ENCODE results near the gene FAM193A.
"Not testable (repeated sequence)": the region's sequence is repeated elsewhere in the genome, so short reads cannot be mapped to it uniquely, and the experiment has no call there.

FAM193A gene

DNA sequence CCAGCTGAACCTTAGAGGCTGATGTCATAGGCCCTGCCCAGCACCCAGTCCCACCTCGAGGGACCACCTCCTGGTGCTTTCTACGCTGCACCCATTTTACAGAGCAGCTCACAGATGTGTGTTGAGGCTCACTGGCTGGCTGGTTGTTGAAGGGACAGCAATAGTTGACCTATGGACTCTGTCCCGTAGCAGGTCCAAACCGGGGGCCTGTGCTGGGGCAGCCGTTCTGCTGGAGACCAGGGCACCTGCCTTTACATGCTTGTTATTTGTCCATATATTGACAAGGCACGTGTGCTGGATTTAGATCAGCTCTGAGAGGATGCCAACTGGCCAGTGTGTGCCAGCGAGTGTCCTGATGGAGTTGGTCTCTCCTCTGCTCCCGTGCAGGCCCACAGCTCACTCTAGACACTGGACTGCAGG, 161.6 kb downstream of the FAM193A start:
- no peak for DNase-seq

DNA sequence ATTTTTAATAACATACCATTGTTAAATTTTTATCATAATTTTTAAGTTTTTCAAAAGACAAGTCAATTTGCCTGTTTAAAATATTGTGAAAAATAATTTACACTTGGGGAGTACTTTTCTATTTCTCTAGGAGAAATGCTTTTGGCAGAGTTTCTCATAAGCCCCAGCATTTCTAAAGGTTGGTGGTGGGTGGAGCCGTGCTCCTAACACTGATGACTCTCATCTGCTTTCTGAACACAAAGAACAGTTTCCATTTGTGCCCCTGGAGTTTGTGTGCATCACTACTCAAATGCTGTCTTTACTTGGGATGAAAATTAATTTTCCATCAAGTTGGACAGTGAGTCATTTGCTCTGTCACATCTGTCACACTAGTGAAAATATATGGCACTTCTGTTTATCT, 162.1 kb downstream of the FAM193A start:
- no peak for DNase-seq

DNA sequence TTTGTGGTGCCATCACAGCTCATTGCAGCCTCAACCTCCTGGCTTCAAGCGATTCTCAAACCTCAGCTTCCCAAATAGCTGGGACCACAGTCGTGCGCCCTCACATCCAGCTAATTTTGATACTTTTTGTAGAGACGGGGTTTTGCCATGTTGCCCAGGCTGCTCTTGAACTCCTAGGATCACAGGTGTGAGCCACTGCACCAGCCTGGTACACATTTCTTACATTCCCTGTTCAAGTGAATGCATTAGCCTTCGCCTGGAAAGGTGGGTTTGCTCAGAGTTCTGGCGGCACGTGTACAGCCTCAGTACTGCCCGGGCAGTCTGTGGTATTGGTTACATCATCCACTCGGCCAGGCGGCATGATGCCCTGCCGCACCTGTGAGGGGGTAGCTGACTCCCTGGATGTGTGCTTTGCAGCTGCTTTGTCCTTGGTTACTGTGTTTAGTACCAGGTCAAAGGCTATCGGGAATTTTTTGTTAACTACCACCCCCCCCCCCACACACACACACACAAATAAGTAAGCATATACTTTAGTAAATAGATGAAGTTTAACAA, 162.6 kb downstream of the FAM193A start:
- no peak for DNase-seq

DNA sequence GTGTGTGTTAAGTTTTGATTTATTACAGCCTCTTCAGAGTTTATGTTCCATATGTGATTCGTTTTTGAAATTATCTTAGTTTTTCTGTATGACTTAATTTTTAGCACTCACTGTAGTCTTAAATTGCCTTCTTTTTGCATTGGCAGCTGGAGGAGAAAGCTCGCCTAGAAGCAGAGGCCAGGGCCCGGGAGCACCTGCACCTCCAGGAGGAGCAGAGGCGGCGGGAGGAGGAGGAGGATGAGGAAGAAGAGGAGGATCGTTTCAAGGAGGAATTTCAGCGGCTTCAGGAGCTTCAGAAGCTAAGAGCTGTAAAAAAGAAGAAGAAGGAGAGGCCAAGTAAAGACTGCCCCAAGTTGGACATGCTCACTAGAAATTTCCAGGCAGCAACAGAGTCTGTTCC, 163.1 kb downstream of the FAM193A start:
- no peak for DNase-seq

GRCh38 chr4:2700031-2700430, 163.6 kb downstream of the FAM193A start:
- no peak for DNase-seq

DNA sequence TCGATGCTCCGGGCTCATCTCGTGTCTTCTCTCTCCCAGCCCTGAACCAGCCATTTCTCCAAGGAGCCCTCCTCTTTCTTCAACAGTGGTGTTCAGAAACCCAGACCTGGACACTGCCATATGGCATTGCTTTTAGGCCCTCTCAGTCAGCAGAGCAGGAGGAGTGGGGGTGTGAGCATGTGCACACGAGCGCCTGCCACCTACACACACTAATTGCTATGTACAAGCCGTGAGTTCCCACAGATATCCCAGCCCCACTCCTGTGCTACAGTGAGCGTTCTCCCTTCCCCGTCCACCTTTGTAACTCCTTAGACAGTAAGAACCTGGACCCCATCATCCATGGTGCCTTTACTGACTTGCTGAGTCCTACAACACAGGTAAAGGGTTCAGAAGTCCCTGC, 165.9 kb downstream of the FAM193A start:
- no peak for DNase-seq

DNA sequence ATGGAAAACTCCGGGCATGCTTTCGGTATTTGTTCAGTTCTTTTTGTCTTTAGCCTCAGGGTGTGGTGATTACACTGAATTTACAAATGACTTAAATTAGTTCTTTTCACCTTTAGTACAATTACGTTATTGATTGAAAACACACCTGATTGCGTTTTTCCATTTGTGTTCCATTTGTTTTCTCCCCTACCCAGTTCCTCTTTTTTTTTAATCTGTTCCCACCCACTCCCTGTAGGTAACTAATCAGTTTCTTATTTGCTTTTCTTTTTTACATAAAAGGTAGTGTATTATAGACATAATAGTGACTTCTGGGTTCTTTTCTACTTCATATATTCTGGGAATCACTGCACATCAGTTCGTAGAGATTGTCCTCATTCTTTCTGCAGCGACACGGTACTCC, 166.3 kb downstream of the FAM193A start:
- DNase-seq: no peak

DNA sequence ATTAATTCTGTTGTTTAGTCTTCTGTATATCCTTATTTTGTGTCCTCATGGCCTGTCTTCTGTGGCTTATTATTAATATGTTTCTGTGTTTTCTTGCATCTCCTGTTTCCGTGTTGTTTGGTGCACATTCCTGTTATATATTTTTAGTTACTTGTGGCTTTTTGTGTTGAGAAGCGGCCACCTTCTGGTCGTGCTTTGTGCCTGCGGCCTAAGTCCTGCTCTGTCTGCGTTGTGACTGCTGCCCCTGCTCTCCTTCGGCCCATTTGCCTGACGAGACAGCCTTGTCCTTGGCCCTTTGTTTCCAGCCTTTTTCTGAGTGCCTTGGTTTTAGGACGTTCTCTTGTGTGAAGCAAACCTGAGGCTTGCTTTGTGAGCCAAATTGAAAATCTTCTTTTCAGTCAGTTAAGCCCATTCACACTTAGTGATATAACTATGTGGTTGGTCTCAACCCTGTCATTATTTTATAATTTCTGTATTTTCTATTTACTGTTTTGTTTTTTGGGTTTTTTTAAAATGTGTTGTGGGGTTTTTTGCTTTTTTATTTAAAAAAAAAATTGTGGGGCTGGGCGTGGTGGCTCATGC, 175.9 kb downstream of the FAM193A start:
- peak; percentile 16 for DNase-seq

DNA sequence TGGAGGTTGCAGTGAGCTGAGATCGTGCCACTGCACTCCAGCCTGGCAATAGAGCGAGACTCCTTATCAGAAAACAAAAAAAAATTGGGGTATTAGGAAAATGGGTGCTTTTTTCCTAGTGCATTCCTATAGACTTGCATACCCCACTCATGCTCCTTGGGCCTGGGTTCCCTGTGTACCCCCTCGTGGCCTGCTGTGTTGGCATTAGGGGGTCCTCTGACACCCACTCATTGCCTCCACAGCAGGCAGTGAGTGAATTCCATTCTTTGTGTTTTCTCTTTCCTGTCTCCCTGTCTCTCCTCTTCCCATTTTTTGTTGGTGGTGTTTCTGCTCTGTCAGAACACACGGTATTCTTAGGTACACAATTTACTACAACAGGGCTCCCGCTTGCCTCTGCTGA, 176.9 kb downstream of the FAM193A start:
- DNase-seq: no peak

DNA sequence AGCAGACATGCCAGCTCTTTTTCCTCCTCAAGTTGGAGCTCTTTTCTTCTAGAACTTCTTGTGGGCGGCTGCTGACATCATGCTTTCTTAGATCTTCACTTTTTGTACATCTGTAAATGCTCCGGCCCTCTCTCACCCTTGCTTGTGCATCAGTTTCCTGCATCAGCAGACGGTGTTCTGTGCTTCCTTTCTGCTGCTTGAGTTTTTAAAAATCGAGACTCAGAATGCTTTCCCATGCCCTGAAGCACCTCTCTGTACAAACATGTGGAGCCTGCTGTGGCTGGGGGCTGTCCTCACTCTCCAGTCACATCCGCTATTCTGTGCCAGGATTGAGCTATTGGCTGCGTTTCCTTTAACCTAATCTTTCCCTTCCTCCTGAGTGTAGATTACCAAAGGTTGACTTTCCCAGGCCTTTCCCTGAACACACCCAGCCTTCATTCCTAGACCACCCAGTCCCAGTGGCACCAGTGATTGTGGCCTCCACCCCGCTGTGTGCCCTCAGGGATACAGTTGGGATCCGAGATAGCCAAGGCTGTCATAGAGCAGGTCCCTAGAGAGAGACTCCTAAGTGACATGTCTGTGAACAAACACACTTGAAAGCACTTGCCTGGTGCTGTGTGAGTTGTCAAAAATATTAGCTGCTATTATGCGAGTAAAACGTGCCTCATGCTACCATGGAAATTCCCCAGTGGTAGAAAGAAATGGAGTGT, 177.8 kb downstream of the FAM193A start:
- DNase-seq: no peak

DNA sequence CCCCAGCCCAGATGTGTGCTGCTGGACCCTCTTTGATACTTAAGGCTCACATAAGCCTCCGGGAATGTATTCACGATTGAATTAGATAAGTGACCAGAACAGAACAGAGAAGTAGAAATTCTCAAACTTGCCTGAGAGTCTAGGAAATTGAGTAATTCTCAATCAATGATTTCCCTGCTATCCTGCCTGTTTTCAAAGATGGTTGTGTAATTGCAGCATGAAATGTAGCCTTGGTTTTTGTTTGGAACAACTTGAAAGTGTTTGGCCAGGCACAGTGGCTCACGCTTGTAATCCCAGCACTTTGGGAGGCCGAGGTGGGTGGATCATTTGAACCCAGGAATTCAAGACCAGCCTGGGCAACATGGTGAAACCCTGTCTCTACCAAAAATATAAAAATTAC, 178.5 kb downstream of the FAM193A start:
- DNase-seq: no peak

- DNase-seq: no peak
Observed at GRCh38 chr4:2715426-2715825, 179.0 kb downstream of the FAM193A start.

DNA sequence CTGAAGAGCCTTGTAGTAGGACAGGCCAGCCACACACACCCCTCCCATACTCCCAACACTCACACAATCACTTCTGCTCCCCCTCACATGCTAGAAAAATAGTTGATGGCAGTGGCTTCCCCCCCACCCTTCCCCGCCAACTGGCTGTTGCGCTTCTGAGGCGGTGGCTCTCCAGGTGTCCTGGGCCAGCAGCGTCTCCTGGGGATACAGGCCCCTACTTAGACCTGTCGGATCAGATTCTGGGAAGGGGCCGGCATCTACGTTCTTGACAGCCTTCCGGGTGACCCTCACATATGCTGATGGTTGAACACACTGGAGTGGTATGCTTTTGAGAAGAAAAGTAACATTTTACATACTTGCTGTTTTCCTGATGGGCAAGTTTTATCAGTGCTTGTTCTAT, 179.8 kb downstream of the FAM193A start:
- no peak for DNase-seq

DNA sequence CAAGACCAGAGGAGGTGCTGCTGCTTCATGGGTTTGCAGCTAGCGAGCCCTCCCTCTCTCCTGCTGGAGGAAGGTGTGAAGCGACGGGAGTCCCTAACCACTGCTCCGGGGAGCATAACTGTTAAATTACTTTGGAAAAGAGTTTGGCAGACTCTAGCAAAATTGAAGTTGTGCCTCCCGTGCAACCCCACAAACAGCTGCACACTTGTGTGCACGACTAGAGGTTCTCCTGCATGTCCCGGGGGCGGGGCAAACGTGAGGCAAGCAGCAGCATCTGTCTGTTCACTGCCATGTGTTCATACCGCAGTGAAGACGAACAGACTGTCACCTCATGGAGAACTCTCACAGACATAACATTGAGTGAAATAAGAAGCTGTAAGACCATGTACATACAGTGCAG, 185.1 kb downstream of the FAM193A start:
- peak; percentile 7 for DNase-seq

GRCh38 chr4:2722033-2722432, 185.6 kb downstream of the FAM193A start:
- no peak for DNase-seq

GRCh38 chr4:2723751-2724150, 187.3 kb downstream of the FAM193A start:
- no peak for DNase-seq

DNA sequence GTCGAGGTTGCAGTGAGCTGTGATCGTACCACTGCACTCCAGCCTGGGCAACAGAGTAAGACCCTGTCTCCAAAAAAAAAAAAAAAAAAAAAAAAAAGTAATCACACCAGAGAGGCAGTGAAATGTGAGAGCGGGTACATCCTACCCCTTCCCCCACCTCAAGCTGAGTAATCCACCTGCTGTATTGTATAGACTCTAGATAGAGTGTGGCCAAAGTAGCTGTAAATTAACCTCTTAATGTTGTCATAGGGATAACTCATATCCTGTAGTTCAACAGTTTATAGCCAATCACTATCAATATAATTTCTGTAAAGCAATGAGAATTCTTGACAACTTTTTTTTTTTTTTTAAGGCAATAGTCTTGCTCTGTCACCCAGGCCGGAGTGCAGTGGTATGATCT, 188.9 kb downstream of the FAM193A start:
- no peak for DNase-seq

DNA sequence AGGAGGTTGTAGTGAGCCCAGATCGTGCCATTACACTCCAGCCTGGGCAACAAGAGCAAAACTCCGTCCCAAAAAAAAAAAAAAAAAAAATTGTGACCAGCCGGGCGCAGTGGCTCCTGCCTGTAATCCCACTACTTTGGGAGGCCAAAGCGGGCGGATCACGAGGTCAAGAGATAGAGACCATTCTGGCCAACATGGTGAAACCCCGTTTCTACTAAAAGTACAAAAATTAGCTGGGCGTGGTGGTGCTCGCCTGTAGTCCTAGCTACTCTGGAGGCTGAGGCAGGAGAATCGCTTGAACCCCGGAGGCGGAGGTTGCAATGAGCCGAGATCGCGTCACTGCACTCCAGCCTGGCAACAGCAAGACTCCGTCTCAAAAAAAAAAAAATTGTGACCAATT, 190.4 kb downstream of the FAM193A start:
- DNase-seq: not testable (repeated sequence)

DNA sequence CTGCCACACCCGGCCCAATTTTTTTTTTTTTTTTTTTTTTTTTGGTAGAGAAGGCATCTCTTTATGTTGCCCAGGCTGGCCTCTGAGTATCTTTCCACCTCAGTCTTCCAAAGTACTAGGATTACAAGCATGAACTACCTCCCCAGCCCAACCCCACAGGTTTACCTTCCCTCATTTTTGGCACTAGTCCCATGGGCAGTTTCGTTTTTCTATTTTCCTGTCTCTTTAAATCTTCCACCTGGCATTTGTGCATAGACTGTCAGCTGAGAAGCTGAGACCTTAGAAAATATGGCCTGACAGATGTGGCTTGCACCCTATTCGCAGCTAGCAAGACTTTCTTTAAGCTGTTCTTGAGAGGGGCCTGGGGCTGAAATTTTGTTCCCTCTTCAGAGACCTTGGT, 191.8 kb downstream of the FAM193A start:
- no peak for DNase-seq

GRCh38 chr4:2728806-2729532, 192.5 kb downstream of the FAM193A start:
- DNase-seq: no peak

GRCh38 chr4:2729533-2729875, 193.1 kb downstream of the FAM193A start:
- no peak for DNase-seq

- DNase-seq: no peak
Observed at GRCh38 chr4:2731907-2732317, 195.5 kb downstream of the FAM193A start.

GRCh38 chr4:2732526-2732925, 196.1 kb downstream of the FAM193A start:
- no peak for DNase-seq
